BJ (cell line): ENCODE measurements around the gene PGM5. TPM values are rescaled to one million over a fixed set of nuclear protein-coding genes. Genes with fewer than 3 reads are reported as not detected.

ENCODE experiments used
- CTCF ChIA-PET: fragments of 350-600 bp; formaldehyde crosslinking; extraction: SDS; loops from one replicate; lab custom pipeline; 2021; ENCODE audit warnings: antibody characterized with exemption, inconsistent platforms; lab: Yijun Ruan, JAX
- POLR2A ChIA-PET: fragments of 300-600 bp; sonication (Branson Sonifier 250); formaldehyde crosslinking; extraction: SDS; loops from one replicate; lab custom pipeline; 2021; ENCODE audit warnings: antibody characterized with exemption; lab: Charles Lee
- DNase-seq: peaks from one replicate; pipeline ENCODE4 v3.0.0-alpha.2; 2011; ENCODE audit warnings: low read depth
- H3K27me3 ChIP-seq: 2 replicates; pipeline ENCODE4 v1.6.0; 2011; ENCODE audit warnings: low read length; ENCODE audit not compliant: control insufficient read depth, insufficient read depth
- H3K36me3 ChIP-seq: 2 replicates; pipeline ENCODE4 v1.5.1; 2011; ENCODE audit warnings: low read length; ENCODE audit not compliant: control insufficient read depth, insufficient read depth
- H3K4me3 ChIP-seq: 2 replicates; pipeline ENCODE4 v1.5.1; 2011; ENCODE audit warnings: low read depth, mild to moderate bottlenecking, control low read depth, low read length
- CTCF ChIP-seq: IDR thresholded peaks from 2 replicates; pipeline ENCODE4 v1.5.1; 2011; ENCODE audit warnings: low read depth, mild to moderate bottlenecking, control low read depth, inconsistent platforms, low read length, moderate library complexity; ENCODE audit not compliant: insufficient read depth
- polyA plus RNA-seq: library from polyadenylated mRNA; depleted of rRNA; stranded (reverse); fragments of >200 nt; gene quantifications from 2 replicates; pipeline ENCODE4 v1.2.3, GENCODE V29; 2011

PGM5 gene
- polyA plus RNA-seq, 1 experiment: 8.7 TPM

- CTCF ChIA-PET: interaction anchor here (0.9 to 2.6 kb wide), 10 partner anchors 11 to 164 kb away, joined by 3 to 10 read pairs (median 4); no protein-coding TSS in a partner anchor
- TF ChIP-seq CTCF: peak; percentile 64
- H3K27me3 ChIP-seq: no peaks in the 10 kb centered on the region
- H3K36me3 ChIP-seq: no peaks in the 10 kb centered on the region; the same call in 1 of the 2 replicates
- H3K4me3 ChIP-seq: no peak overlapping the region
- POLR2A ChIA-PET: no interaction called here
- DNase-seq: no peak
Measured at GRCh38 chr9:68507130-68507805, 150.9 kb downstream of the PGM5 start.

- TF ChIP-seq CTCF: no peak
- no peak overlapping the region for H3K4me3 ChIP-seq
- H3K36me3 ChIP-seq: no peaks in the 10 kb centered on the region; the same call in 1 of the 2 replicates
- no peak for DNase-seq
- POLR2A ChIA-PET: no interaction called here
- H3K27me3 ChIP-seq: no peaks in the 10 kb centered on the region
- CTCF ChIA-PET: interaction anchor here (0.6 to 2.6 kb wide), 10 partner anchors 14 to 164 kb away, joined by 3 to 10 read pairs (median 4); no protein-coding TSS in a partner anchor
Measured at GRCh38 chr9:68507806-68508145, 151.4 kb downstream of the PGM5 start.

- CTCF ChIA-PET: interaction anchor here (0.6 to 2.6 kb wide), 9 partner anchors 15 to 165 kb away, joined by 3 to 10 read pairs (median 3); no protein-coding TSS in a partner anchor
- no peaks in the 10 kb centered on the region for H3K27me3 ChIP-seq
- no peaks in the 10 kb centered on the region; the same call in 1 of the 2 replicates for H3K36me3 ChIP-seq
- H3K4me3 ChIP-seq: no peak overlapping the region
- POLR2A ChIA-PET: no interaction called here
- no peak for TF ChIP-seq CTCF
- no peak for DNase-seq
Measured at GRCh38 chr9:68508547-68508946, 152.1 kb downstream of the PGM5 start.

- TF ChIP-seq CTCF: no peak
- ChIA-PET POLR2A (no interaction called here), CTCF (no interaction called here)
- Histone ChIP-seq H3K36me3 (no peaks in the 10 kb centered on the region; the same call in 1 of the 2 replicates), H3K27me3 (no peaks in the 10 kb centered on the region), H3K4me3 (no peak overlapping the region)
- DNase-seq: no peak
Measured at GRCh38 chr9:68509689-68510088, 153.3 kb downstream of the PGM5 start.

- no peak for TF ChIP-seq CTCF
- no peak for DNase-seq
- Histone ChIP-seq H3K4me3 (no peak overlapping the region), H3K27me3 (no peaks in the 10 kb centered on the region), H3K36me3 (no peaks in the 10 kb centered on the region)
- ChIA-PET CTCF (interaction anchor here (1.0 kb wide), 1 partner anchor 60 kb away, joined by 3 read pairs; no protein-coding TSS in a partner anchor), POLR2A (no interaction called here)
Measured at GRCh38 chr9:68513385-68513784, 157.0 kb downstream of the PGM5 start.
